Measurements from ENCODE around the gene CAPN7. TPM values are rescaled to one million over a fixed set of nuclear protein-coding genes. Genes with fewer than 3 reads are reported as not detected.
A peak's percentile ranks its signal among the peaks of the same experiment; 100 is the strongest.
"Not testable (repeated sequence)": the region's sequence is repeated elsewhere in the genome, so short reads cannot be mapped to it uniquely, and the experiment has no call there.

CAPN7 gene
- polyA plus RNA-seq, 3 donors, result 40.3 to 54.1 (median 51.6) TPM

- no peak for DNase-seq (ENCODE audit: extremely low read depth in 1 of 11, low read depth in 9 of 11, low spot score in 4 of 11)
These were observed 20.6 kb upstream of the CAPN7 start for GRCh38 chr3:15185404-15185803.

GRCh38 chr3:15186101-15186476 is 20.0 kb upstream of the CAPN7 start:
- peak in 3 of 11 donors; percentile 22 to 24 (median 24) for DNase-seq (ENCODE audit: extremely low read depth in 1 of 11, low read depth in 9 of 11, low spot score in 4 of 11)

DNA sequence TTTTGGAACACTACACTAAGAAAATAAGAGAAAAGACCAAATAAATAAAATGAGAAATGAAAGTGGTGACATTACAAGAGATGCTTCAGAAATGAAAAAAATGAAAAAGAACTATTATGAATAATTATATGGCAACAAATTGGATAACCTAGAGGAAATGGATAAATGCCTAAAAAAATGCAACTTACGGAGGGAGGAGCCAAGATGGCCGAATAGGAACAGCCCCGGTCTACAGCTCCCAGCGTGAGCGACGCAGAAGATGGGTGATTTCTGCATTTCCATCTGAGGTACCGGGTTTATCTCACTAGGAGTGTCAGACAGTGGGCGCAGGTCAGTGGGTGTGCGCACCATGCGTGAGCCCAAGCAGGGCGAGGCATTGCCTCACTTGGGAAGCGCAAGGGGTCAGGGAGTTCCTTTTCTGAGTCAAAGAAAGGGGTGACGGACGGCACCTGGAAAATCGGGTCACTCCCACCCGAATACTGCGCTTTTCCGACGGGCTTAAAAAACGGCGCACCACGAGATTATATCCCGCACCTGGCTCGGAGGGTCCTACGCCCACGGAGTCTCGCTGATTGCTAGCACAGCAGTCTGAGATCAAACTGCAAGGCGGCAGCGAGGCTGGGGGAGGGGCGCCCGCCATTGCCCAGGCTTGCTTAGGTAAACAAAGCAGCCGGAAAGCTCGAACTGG is 19.4 kb upstream of the CAPN7 start:
- DNase-seq (ENCODE audit: extremely low read depth in 1 of 11, low read depth in 9 of 11, low spot score in 4 of 11), result not testable (repeated sequence)

DNA sequence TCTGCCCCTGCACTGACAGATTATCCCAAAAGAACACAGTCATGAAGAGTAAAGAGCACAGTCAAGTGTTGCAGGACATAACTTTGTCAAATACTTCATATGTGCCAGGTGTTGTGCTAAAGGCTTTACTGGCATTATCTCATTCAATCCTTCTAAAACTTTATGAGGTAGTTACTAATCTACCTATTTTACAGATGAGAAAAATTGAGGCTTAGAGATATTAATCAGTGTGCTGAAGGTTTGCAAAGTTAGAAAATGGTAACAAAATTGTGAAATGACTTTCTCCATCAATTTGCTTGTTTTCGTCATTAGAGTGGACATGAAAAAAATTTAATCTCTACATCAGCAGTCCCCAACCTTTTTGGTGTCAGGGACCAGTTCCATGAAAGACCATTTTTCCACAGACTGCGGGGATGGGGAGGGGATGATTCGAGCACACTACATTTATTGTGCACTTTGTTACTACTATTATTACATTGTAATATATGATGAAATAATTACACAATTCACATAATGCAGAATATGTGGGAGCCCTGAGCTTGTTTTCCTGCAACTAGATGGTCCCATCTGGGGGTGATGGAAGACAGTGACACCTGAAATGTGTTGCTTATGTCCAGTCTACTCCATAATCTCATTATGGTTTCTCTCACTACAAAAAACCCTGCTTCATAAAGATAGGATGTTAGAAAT is 8.6 kb upstream of the CAPN7 start:
- DNase-seq (ENCODE audit: extremely low read depth in 1 of 11, low read depth in 9 of 11, low spot score in 4 of 11), result no peak

DNA sequence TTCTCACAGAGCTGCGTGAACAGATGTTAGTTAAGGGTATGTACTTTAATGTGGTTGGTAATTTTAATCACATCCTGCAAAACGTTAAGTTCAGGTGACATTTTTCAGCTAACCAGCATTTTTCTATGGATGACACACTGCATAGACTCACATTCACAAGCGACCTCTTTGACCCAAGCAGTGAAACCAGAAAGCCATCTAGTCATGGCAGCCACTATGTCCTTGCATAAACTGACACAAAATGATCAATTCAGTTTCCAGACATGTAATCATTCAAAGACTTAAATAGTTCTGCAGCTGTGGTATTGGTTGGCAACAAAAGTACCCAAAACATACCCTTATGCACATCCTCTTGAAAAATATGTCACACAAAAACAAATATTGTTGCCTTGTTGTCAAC is 7.4 kb upstream of the CAPN7 start:
- DNase-seq (ENCODE audit: extremely low read depth in 1 of 11, low read depth in 9 of 11, low spot score in 4 of 11), result no peak

DNA sequence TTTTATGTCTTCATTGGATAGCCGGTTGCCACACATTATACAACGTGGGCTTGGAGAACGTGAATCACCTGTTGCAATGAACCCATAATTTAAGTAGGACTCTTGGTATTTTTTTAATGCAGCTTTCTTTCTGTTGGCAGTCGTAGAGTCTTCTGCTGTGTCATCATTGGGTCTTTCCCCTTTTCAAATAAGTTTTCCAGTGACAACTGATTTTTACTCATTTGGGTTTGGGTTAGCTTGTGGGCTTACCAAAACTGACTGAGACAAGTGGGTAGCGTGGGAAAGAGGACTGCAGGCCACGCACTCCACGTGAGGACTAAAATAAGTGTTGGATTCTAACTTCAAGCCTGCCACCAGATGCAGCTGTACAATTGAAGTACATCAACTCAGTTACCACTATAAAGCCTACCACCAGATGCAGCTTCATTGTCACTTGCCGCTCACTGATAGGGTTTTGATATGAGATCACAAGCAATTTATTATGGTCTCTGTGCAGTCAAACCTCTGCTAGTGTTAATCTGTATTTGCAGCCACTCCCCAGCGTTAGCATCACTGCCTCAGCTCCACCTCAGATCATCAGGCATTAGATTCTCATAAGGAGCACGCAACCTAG is 6.4 kb upstream of the CAPN7 start:
- DNase-seq (ENCODE audit: extremely low read depth in 1 of 11, low read depth in 9 of 11, low spot score in 4 of 11), result no peak

GRCh38 chr3:15204005-15204404 is 2.0 kb upstream of the CAPN7 start:
- DNase-seq (ENCODE audit: extremely low read depth in 1 of 11, low read depth in 9 of 11, low spot score in 4 of 11), result no peak

GRCh38 chr3:15205482-15205933 is 538 bp upstream of the CAPN7 start:
- DNase-seq (ENCODE audit: extremely low read depth in 1 of 11, low read depth in 9 of 11, low spot score in 4 of 11), result peak in 1 of 11 donors; percentile 7

GRCh38 chr3:15206662-15207576 is 873 bp downstream of the CAPN7 start:
- peak in 7 of 11 donors; percentile 14 to 47 (median 24) for DNase-seq (ENCODE audit: extremely low read depth in 1 of 11, low read depth in 9 of 11, low spot score in 4 of 11)

- DNase-seq (ENCODE audit: extremely low read depth in 1 of 11, low read depth in 9 of 11, low spot score in 4 of 11), result no peak
These were observed 1.9 kb downstream of the CAPN7 start for GRCh38 chr3:15207836-15208504.

- no peak for DNase-seq (ENCODE audit: extremely low read depth in 1 of 11, low read depth in 9 of 11, low spot score in 4 of 11)
These were observed 5.9 kb downstream of the CAPN7 start for GRCh38 chr3:15211937-15212336.

DNA sequence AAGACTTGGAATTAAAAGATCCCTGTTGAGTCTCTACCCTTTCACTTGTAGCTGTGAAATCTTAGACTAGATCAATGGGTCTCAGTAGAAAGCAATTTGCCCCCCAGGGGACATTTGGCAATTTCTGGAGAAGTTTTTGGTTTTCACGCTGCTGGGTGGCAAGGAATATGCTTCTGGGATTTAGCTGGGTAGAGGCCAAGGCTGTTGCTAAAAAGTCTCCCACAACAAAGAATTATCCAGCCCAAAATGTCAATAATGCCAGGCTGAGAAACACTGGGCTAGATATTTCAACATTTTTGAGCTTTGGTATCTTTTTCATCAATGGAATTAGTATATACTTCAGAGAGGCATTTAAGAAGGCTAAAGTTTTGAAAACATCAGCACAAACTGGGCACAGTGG is 8.7 kb downstream of the CAPN7 start:
- no peak for DNase-seq (ENCODE audit: extremely low read depth in 1 of 11, low read depth in 9 of 11, low spot score in 4 of 11)

GRCh38 chr3:15215996-15216395 is 9.9 kb downstream of the CAPN7 start:
- DNase-seq (ENCODE audit: extremely low read depth in 1 of 11, low read depth in 9 of 11, low spot score in 4 of 11), result no peak

GRCh38 chr3:15216501-15216900 is 10.5 kb downstream of the CAPN7 start:
- no peak for DNase-seq (ENCODE audit: extremely low read depth in 1 of 11, low read depth in 9 of 11, low spot score in 4 of 11)

GRCh38 chr3:15217011-15217671 is 11.1 kb downstream of the CAPN7 start:
- DNase-seq (ENCODE audit: extremely low read depth in 1 of 11, low read depth in 9 of 11, low spot score in 4 of 11), result no peak

GRCh38 chr3:15217841-15218267 is 11.8 kb downstream of the CAPN7 start:
- DNase-seq (ENCODE audit: extremely low read depth in 1 of 11, low read depth in 9 of 11, low spot score in 4 of 11), result no peak

DNA sequence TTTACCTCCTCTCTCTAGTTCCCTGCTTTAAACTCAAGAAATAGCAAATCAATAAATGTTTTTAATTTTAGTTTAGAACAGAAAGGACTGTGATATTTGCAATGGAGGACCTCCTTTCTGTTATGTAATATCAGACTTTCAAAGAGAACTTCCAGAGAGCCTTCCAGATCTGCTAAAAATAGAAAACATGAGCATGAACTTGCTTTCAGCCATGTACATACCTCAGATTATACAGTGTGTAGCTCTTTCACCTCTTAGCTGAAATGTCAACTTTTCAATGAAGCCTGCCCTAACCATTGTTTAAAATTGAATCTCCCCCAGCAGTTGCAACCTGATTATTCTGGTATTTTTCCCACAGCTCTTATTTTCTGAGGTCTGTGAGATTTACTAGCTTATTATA is 12.6 kb downstream of the CAPN7 start:
- no peak for DNase-seq (ENCODE audit: extremely low read depth in 1 of 11, low read depth in 9 of 11, low spot score in 4 of 11)

DNA sequence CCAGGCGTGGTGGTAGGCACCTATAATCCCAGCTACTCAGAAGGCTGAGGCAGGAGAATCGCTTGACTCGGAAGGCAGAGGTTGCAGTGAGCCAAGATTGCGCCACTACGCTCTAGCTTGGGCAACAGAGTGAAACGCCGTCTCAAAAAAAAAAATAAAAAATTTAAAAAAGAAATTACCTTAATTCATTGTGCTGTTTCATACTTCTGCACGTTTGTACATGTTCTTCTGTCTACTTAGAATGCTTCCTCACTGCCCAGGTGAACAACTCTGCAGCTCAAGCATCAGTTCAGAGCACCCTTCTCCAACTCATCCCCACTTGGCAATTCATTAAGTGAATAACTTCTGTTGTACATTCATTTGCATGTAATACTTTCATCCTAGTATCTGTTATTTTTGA is 14.0 kb downstream of the CAPN7 start:
- no peak for DNase-seq (ENCODE audit: extremely low read depth in 1 of 11, low read depth in 9 of 11, low spot score in 4 of 11)
